Mesodermal cell (in vitro differentiated cells): ENCODE results near the gene AADAT.

Experiments
- H3K27ac ChIP-seq: 2 replicates; pipeline ENCODE4 v1.7.0; 2013; ENCODE audit warnings: mild to moderate bottlenecking, low read depth, low read length, moderate library complexity; ENCODE audit not compliant: severe bottlenecking
- H3K36me3 ChIP-seq: 2 replicates; pipeline ENCODE4 v1.7.1; 2013; ENCODE audit warnings: mild to moderate bottlenecking, low read length, moderate library complexity; ENCODE audit not compliant: control insufficient read depth, insufficient read depth
- H3K4me1 ChIP-seq: one replicate; pipeline ENCODE4 v1.7.1; 2013; ENCODE audit warnings: mild to moderate bottlenecking, low read length; ENCODE audit not compliant: insufficient read depth, control insufficient read depth, poor library complexity, severe bottlenecking
- H3K4me3 ChIP-seq: 2 replicates; pipeline ENCODE4 v1.7.0; 2013; ENCODE audit warnings: low read length, control low read depth, mild to moderate bottlenecking; ENCODE audit not compliant: insufficient read depth, poor library complexity, severe bottlenecking; ENCODE audit errors: extremely low read depth
- H3K9me3 ChIP-seq: 2 replicates; pipeline ENCODE4 v1.7.1; 2013; ENCODE audit warnings: mild to moderate bottlenecking, low read length, moderate library complexity; ENCODE audit not compliant: control insufficient read depth
- WGBS, 2 experiments: methylation state at CpG; one replicate each; pipeline ENCODE4 v1.1.5; 2013; ENCODE audit warnings: missing lambda C conversion rate in 2 of 2; ENCODE audit not compliant: insufficient coverage in 2 of 2; 5-methylcytosine and 5-hydroxymethylcytosine counted together

The AADAT gene

DNA sequence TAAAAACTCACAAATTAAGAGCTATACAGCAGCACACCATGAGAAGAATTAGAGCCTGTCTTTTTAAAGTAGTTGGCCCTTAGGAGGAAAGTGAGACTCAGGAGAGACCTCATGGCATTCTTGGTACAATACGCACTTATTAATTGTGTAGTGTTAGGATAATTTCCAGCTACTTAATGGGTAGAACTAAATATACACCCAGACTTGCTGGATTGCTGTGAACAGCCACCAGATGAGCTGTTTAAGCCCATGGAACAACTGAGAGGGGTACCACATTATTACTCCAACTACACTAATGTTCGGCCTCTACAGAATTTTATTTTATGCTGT is 77.2 kb downstream of the AADAT start:
- Histone ChIP-seq H3K27ac (no peak overlapping the region), H3K4me3 (no peak overlapping the region), H3K9me3 (no peaks in the 10 kb centered on the region), H3K4me1 (no peaks in the 10 kb centered on the region), H3K36me3 (no peaks in the 10 kb centered on the region)
- no CpG with 5 or more reads among the region's 2 CpGs for WGBS, 2 experiments

DNA sequence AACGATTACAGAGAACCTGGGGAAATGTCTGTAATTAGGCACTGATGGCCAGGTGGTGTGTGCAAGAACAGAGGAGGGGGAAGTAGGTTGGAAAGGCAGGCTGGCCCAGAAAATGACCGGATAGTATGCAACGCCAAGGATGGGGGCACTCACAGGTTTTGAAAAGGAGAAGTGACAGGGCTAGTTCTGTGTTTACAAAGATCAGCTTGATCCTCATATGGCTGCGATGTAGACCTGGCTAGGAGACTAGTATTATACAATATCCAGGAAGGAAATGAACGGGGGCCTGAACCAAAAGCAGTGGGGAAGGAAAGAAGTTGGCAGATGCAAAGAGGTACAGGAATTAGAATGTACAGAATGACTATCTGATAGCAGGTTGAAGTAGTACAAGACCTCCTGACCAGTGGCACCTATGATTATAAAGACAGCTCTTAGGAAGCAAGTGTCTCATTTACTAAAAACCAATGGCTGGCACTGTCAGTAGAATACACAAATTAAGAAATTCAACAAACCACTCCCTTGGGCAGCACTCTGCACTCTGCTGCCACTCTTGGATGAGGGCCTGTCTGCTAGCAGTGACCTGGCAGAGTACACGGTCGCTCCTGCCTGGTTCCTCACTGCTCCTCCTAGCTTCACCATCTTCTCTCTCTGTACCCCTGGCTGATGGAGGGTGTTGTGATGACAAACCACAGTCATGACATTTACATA is 77.7 kb downstream of the AADAT start:
- H3K36me3 ChIP-seq = no peaks in the 10 kb centered on the region
- no peak overlapping the region for H3K27ac ChIP-seq
- H3K4me3 ChIP-seq = no peak overlapping the region
- no peaks in the 10 kb centered on the region for H3K4me1 ChIP-seq
- H3K9me3 ChIP-seq = no peaks in the 10 kb centered on the region
- 75 to 79% methylated on average over 4 to 7 of the region's 7 CpGs for WGBS, 2 experiments
